Breast epithelium (tissue), 3 donors: ENCODE measurements around the gene DESI1.

Source experiments
- POLR2A ChIP-seq: fragments of 450-650 bp; IDR thresholded peaks from one replicate; pipeline ENCODE4 v1.6.1; 2016; ENCODE audit warnings: antibody characterized with exemption, mild to moderate bottlenecking, moderate library complexity
- POLR2AphosphoS5 ChIP-seq, 3 donors: sonication (generic); formaldehyde crosslinking; IDR thresholded peaks; one replicate each; pipeline ENCODE4 v1.6.1; 2017; ENCODE audit warnings: antibody characterized with exemption in 3 of 3

DNA sequence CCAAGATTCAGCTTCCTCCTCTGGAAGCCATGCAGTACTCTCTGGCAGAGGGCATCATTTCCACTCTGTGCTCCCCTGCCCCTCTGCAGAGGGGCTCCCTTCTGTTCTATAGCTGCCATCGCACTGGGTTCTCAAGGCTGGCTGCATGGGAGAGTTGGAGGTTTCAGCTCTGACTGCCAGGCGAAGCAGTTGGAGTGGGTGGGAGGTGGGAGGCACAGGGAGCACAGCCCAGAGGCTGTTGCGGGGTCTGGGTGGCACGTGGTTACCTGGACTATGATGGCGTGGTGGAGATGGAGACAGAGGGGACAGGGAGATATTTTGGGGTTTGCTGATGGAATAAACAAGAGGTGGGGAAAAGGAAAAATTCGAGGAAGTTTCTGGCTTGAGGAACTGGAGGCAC is 36.0 kb downstream of the DESI1 start:
- no peak for TF ChIP-seq POLR2AphosphoS5 (IDR thresholded peaks at IDR 0.05)
- TF ChIP-seq POLR2A, result no peak
